NOMO-1 treated with dmso at 0.1 percent for 144 hours (cell line): Measurements from ENCODE around the gene GMDS.

ENCODE experiments used
- DNase-seq: peaks from one replicate; lab custom pipeline; 2025; ENCODE audit not compliant: unreplicated experiment; lab: John Stamatoyannopoulos, UW

The GMDS gene

GRCh38 chr6:1910621-1911407, 334.6 kb downstream of the GMDS start:
- DNase-seq, result no peak

- no peak for DNase-seq
Observed at GRCh38 chr6:1908784-1909183, 336.6 kb downstream of the GMDS start.

- no peak for DNase-seq
Observed at GRCh38 chr6:1906609-1907008, 338.8 kb downstream of the GMDS start.

GRCh38 chr6:1906014-1906413, 339.4 kb downstream of the GMDS start:
- no peak for DNase-seq

- DNase-seq, result no peak
Observed at GRCh38 chr6:1904898-1905297, 340.5 kb downstream of the GMDS start.

- DNase-seq, result no peak
Observed at GRCh38 chr6:1904466-1904799, 341.0 kb downstream of the GMDS start.

- DNase-seq, result no peak
Observed at GRCh38 chr6:1903780-1904465, 341.5 kb downstream of the GMDS start.

- no peak for DNase-seq
Observed at GRCh38 chr6:1901556-1901955, 343.8 kb downstream of the GMDS start.

GRCh38 chr6:1896897-1897296, 348.5 kb downstream of the GMDS start:
- no peak for DNase-seq

GRCh38 chr6:1895721-1896120, 349.7 kb downstream of the GMDS start:
- no peak for DNase-seq

GRCh38 chr6:1894954-1895353, 350.5 kb downstream of the GMDS start:
- DNase-seq, result no peak

- DNase-seq, result no peak
Observed at GRCh38 chr6:1893470-1894130, 351.8 kb downstream of the GMDS start.

- no peak for DNase-seq
Observed at GRCh38 chr6:1892716-1893115, 352.7 kb downstream of the GMDS start.

- DNase-seq, result no peak
Observed at GRCh38 chr6:1890987-1891386, 354.4 kb downstream of the GMDS start.

- no peak for DNase-seq
Observed at GRCh38 chr6:1890071-1890470, 355.3 kb downstream of the GMDS start.

- no peak for DNase-seq
Observed at GRCh38 chr6:1885576-1886011, 359.8 kb downstream of the GMDS start.

- no peak for DNase-seq
Observed at GRCh38 chr6:1884313-1884712, 361.1 kb downstream of the GMDS start.

- no peak for DNase-seq
Observed at GRCh38 chr6:1878330-1878729, 367.1 kb downstream of the GMDS start.

- DNase-seq, result no peak
Observed at GRCh38 chr6:1873781-1874180, 371.6 kb downstream of the GMDS start.

- DNase-seq, result no peak
Observed at GRCh38 chr6:1872649-1873131, 372.7 kb downstream of the GMDS start.

GRCh38 chr6:1871724-1872315, 373.6 kb downstream of the GMDS start:
- DNase-seq, result no peak

GRCh38 chr6:1870932-1871331, 374.5 kb downstream of the GMDS start:
- no peak for DNase-seq
